Measurements from ENCODE around the gene DZIP1L. TPM values are rescaled to one million over a fixed set of nuclear protein-coding genes. Genes with fewer than 3 reads are reported as not detected.

DZIP1L gene
- total RNA-seq, 2 donors from 2014 or later = 10.2 to 18.7 TPM

GRCh38 chr3:138082992-138083386 is 32.4 kb downstream of the DZIP1L start:
- intact Hi-C loops (cut with DNase I) = loop anchor here (5.0 kb wide), 1 partner anchor 34 kb away; the partner anchor contains the start of gene DZIP1L

GRCh38 chr3:138082085-138082991 is 33.1 kb downstream of the DZIP1L start:
- WGBS = 31% methylated on average over 6 of the region's 8 CpGs
- Histone ChIP-seq H3K27me3 (replicated peaks; ENCODE audit: insufficient read depth) (no peaks in the 10 kb centered on the region), H3K27ac (peak overlapping the region in 1 of 2 donors; percentile 54), H3K4me3 (no peak overlapping the region), H3K4me1 (replicated peaks) (no peaks in the 10 kb centered on the region), H3K36me3 (no peaks in the 10 kb centered on the region), H3K9me3 (no peaks in the 10 kb centered on the region)
- peak; percentile 16 for DNase-seq (ENCODE audit: low spot score)
- no peak for TF ChIP-seq POLR2A (IDR thresholded peaks at IDR 0.05)
- peak; percentile 44 for TF ChIP-seq POLR2AphosphoS5 (IDR thresholded peaks at IDR 0.05)
- intact Hi-C loops (cut with DNase I) = loop anchor here (5.0 kb wide), 1 partner anchor 35 kb away; the partner anchor contains the start of gene DZIP1L

More at GRCh38 chr3:138082992-138083386, 32.4 kb downstream of the DZIP1L start:
- Histone ChIP-seq H3K27ac (no peak overlapping the region), H3K4me3 (no peak overlapping the region), H3K27me3 (replicated peaks; ENCODE audit: insufficient read depth) (no peaks in the 10 kb centered on the region), H3K4me1 (replicated peaks) (no peaks in the 10 kb centered on the region), H3K36me3 (no peaks in the 10 kb centered on the region), H3K9me3 (no peaks in the 10 kb centered on the region)
- no peak for DNase-seq (ENCODE audit: low spot score)
- no peak for TF ChIP-seq POLR2AphosphoS5 (IDR thresholded peaks at IDR 0.05)
- TF ChIP-seq POLR2A (IDR thresholded peaks at IDR 0.05) = no peak
- no peak for TF ChIP-seq CTCF (IDR thresholded peaks at IDR 0.05)

GRCh38 chr3:138081371-138082084 is 33.9 kb downstream of the DZIP1L start:
- Histone ChIP-seq H3K4me3 (no peak overlapping the region), H3K9me3 (no peaks in the 10 kb centered on the region), H3K4me1 (replicated peaks) (no peaks in the 10 kb centered on the region), H3K27me3 (replicated peaks; ENCODE audit: insufficient read depth) (no peaks in the 10 kb centered on the region), H3K27ac (peak overlapping the region in 1 of 2 donors; percentile 54), H3K36me3 (no peaks in the 10 kb centered on the region)
- intact Hi-C loops (cut with DNase I) = loop anchor here (5.0 kb wide), 1 partner anchor 36 kb away; the partner anchor contains the start of gene DZIP1L
- 56% methylated on average over 5 of the region's 5 CpGs for WGBS
- no peak for DNase-seq (ENCODE audit: low spot score)
- no peak for TF ChIP-seq POLR2A (IDR thresholded peaks at IDR 0.05)
- no peak for TF ChIP-seq POLR2AphosphoS5 (IDR thresholded peaks at IDR 0.05)
- no peak for TF ChIP-seq CTCF (IDR thresholded peaks at IDR 0.05)

GRCh38 chr3:138079901-138080300 is 35.5 kb downstream of the DZIP1L start:
- H3K27me3 ChIP-seq (replicated peaks; ENCODE audit: insufficient read depth) = no peaks in the 10 kb centered on the region
- intact Hi-C loops (cut with DNase I) = loop anchor here (5.0 kb wide), 1 partner anchor 37 kb away; the partner anchor contains the start of gene DZIP1L

GRCh38 chr3:138078901-138079344 is 36.5 kb downstream of the DZIP1L start:
- Histone ChIP-seq H3K4me3 (no peak overlapping the region), H3K27ac (no peak overlapping the region), H3K36me3 (no peaks in the 10 kb centered on the region), H3K27me3 (replicated peaks; ENCODE audit: insufficient read depth) (no peaks in the 10 kb centered on the region), H3K9me3 (no peaks in the 10 kb centered on the region), H3K4me1 (replicated peaks) (no peaks in the 10 kb centered on the region)
- TF ChIP-seq POLR2A (IDR thresholded peaks at IDR 0.05) (no peak), CTCF (IDR thresholded peaks at IDR 0.05) (no peak), POLR2AphosphoS5 (IDR thresholded peaks at IDR 0.05) (no peak)
- no peak for DNase-seq (ENCODE audit: low spot score)
- whole genome bisulfite sequencing = 83% methylated on average over 1 of the region's 1 CpG
- intact Hi-C loops (cut with DNase I) = no loop called here

More at GRCh38 chr3:138079901-138080300, 35.5 kb downstream of the DZIP1L start:
- Histone ChIP-seq H3K4me3 (no peak overlapping the region), H3K4me1 (replicated peaks) (no peaks in the 10 kb centered on the region), H3K9me3 (no peaks in the 10 kb centered on the region), H3K27ac (no peak overlapping the region), H3K36me3 (no peaks in the 10 kb centered on the region)
- WGBS = 89% methylated on average over 5 of the region's 5 CpGs
- TF ChIP-seq POLR2AphosphoS5 (IDR thresholded peaks at IDR 0.05) = no peak
- DNase-seq (ENCODE audit: low spot score) = no peak

Measured in prostate gland (tissue), 2 donors.